NCI-H2227 (cell line): ENCODE data around the gene FRMD4A.
A peak's percentile ranks its signal among the peaks of the same experiment; 100 is the strongest.

Experiments used
- DNase-seq: peaks from one replicate; lab custom pipeline; 2025; ENCODE audit not compliant: unreplicated experiment; lab: John Stamatoyannopoulos, UW

The FRMD4A gene

GRCh38 chr10:13994932-13995331, 335.8 kb downstream of the FRMD4A start:
- no peak for DNase-seq

- DNase-seq: no peak
Measured at GRCh38 chr10:13993673-13994089, 337.0 kb downstream of the FRMD4A start.

- DNase-seq: no peak
Measured at GRCh38 chr10:13993169-13993568, 337.6 kb downstream of the FRMD4A start.

DNA sequence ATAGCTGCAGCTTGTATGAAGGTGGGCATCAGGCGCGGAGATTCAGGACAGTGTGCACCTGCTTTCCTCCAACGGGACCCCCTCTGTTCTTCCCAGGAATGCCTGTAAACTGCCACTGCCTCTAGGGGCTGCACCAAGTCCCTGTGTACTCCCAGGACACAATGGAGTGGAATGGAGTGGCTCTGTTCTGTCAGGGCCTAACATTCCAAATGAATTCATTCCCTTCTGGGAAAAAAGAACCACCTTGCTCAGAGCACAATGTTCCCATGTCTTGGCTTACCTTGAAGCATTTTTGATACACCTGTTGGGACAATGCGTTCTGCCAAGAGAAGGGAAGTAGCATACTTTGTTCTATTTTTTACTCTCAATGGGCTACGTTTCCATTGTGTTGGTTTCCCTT, 339.4 kb downstream of the FRMD4A start:
- DNase-seq: no peak

- peak; percentile 9 for DNase-seq
Measured at GRCh38 chr10:13990946-13991345, 339.8 kb downstream of the FRMD4A start.

DNA sequence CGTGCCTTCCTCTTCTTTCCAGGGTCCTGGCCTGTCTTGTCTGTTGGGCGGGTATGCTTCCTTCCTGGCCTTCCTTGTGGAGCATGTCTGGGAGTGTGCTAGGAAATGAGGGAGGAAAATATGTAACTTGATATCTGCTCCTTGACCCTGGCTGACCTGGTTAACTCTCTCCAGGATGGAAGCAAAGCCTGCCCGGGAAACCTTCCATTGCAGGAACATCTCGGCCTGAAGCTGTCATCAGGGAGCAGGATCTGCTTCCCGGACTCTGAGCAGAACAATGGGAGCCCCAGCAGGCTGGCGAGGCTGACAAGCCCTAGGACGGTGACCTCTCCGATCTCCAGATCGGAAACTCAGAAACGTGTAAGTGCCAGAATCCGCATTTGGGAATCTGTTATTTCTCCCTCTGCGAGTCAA, 340.3 kb downstream of the FRMD4A start:
- DNase-seq: peak; percentile 10

- no peak for DNase-seq
Measured at GRCh38 chr10:13989616-13990015, 341.1 kb downstream of the FRMD4A start.

DNA sequence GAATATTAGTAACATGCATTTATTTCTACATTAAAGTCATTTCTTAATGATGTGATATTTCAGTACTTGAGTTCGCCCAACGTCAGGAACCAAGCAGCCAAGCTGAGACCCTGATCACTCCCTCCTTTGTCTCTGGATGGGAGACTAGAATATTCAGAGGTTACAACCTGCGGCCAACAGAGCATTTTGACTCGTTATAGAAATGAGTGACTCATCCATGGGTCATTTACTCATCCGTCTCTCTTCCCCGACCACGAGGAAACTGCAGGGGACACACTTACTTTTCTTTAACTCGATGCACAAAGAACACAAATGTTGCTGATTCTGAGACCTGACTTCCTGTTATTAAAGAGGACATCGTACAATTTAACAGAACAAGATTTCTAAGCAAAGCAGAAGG, 343.3 kb downstream of the FRMD4A start:
- peak; percentile 14 for DNase-seq

DNA sequence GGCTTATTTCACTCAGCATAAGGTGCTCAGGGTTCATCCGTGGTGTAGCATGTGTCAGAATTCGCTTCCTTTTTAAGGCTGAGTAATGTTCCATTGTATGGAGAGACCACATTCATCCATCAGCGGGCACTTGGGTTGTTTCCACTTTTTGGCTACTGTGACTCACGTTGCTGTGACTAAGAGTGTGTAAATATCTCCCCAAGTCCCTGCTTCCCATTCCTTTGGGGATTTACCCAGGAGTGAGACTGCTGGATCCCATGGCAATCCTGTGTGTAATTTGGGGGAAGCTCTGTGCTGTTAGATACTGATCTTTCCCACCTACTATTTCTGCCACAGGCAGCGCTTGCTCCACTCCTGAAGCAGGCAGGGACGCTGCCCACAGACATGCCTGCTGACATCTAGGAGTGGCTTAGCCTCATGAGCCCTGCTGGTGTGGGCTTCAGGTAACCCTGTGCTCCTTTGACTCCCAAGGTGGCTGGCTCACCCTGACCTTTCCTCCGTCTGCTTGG, 346.0 kb downstream of the FRMD4A start:
- DNase-seq: no peak

GRCh38 chr10:13983035-13983434, 347.7 kb downstream of the FRMD4A start:
- DNase-seq: no peak

DNA sequence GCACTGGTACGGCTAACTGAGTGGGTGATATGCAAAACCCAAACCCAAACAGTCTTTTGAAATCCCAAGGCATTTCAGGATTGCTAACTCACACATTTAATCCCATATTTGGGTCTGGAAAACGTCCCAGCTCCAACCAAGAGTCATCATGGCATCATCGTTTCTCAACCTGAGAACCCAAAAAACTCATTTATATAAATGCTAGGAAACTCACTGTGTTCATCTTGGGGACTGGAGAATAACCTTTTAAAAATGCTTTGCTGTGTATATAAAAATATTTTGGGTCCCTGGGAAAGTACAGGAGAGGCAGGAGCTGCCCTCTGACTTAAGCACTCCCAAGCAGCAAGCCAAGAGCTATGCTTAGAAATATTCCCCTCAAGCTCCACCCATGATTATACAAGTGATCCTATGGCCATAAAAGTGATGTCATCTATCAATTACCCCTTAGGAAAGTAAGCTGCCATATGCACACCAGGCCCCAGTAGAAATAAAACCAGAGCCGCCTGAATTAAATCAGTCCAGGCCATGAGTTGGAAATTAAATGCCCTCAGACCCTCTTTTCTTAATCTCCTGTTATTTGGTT, 352.1 kb downstream of the FRMD4A start:
- peak; percentile 4 for DNase-seq

GRCh38 chr10:13977861-13978532, 352.7 kb downstream of the FRMD4A start:
- DNase-seq: no peak

DNA sequence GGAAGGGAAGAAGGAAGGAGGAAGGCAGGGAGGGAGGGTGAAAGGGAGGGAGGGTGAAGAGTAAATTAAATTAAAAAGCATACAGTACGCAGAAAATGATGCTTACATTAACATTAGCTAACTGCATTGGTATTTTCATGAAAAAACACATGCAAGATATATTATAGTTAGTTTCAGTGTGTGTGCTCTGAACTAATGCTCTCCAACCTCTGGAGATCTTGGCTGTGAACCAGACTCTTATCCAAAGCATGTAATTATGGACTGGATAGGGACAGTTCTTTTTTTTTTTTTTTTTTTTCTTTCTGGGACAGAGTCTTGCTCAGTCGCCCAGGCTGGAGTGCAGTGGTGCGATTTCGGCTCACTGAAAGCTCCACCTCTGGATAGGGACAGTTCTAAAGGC, 357.0 kb downstream of the FRMD4A start:
- DNase-seq: peak; percentile 29

DNA sequence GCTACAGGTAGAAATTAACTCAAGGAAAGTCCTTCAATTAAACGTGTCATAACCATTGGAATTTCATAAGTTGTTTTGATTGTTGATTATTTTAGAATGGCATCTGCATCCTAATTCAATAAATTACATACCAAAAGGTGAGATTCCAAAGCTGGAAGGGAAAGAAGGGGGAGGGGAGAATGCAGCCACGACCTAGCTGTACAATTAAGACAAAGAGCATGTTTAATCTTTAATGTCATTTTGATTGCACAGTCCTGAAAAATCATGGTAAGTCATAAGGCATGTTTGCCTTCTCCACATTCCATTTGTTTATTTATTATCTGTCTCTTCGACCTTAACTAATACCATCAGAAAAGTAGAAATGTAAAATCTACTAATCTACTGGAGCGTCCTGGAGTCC, 358.1 kb downstream of the FRMD4A start:
- DNase-seq: no peak

DNA sequence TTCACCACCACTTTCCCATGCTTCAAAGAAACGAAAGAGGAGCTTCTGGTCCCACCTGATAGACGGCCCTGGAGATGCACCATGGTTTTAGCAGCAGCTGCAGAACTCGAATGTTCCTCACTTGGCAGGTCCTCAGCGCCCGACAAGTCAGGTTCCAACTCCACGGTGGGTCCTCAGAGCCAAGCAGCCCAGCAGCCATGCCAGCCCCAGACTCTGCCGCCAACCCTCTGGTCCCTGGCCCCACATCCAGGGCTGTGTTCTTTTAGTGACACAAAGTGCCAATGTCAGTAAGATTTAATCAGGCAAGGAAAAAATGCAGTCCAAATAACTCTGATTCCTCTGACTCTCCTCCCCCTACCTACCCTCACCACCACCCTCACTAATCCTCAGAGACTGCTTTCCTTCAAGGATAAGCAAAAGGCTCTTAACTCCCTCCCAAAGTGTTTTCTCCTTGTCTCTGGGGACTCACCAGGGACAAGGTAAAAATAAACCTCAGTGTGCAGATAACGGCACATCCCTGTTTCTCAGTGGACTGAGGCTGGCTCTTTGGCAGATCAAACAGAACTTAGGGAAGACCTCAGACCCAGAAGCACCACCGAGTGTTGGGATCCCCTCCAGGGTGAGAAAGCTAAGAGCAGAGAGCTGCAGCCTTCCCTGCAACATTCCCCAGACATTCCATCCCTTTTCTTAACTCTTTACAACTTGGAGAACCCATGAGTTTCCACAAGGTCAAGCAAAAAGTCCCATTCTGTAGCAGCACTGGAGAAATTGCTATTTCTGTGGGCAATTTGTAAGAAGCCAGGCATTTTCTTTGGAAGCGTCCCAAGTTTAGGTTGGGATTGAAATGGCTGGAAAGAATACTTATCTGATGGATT, 358.9 kb downstream of the FRMD4A start:
- no peak for DNase-seq

- no peak for DNase-seq
Measured at GRCh38 chr10:13970957-13971353, 359.8 kb downstream of the FRMD4A start.

GRCh38 chr10:13970236-13970956, 360.3 kb downstream of the FRMD4A start:
- no peak for DNase-seq

DNA sequence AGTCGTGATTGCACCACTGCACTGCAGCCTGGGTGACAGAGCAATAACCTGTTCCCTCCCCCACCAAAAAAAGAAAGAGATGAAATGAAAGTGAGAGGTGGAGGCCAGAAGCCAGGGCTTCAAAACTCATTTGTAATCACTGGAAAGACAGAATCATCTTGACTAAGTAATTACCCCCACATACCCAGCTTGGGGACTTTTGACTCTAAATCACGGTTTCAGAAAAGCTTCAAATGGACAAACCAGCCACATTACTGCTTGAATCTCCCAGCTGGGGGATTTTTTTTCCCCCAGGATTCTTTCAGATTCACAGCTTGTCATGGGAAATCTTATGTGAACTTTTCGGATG, 361.0 kb downstream of the FRMD4A start:
- DNase-seq: no peak

GRCh38 chr10:13969118-13969791, 361.5 kb downstream of the FRMD4A start:
- no peak for DNase-seq

- no peak for DNase-seq
Measured at GRCh38 chr10:13961853-13962252, 368.9 kb downstream of the FRMD4A start.

DNA sequence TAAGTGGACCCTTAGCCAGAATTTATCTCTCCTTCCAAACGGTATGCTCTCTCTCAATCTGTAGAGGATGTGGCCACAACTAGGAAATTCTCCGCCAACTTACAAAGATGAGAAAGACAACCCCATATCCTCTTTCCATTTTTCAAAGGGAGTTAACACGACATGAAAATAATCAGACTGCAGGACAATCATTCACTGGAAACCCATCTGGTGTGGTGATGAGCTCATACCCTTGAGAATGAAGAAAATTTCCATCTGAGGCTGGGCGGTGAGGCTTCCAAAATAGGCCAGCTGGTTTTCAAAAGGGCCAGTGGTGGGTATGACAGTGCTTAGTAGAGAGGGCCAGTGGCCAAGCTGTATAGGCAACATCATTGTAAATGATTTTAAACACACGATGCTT, 369.6 kb downstream of the FRMD4A start:
- DNase-seq: no peak
